T-helper 2 cell (primary cell): Measurements from ENCODE around the gene SLC6A9.

Source experiments
- DNase-seq, 5 experiments: peaks; one replicate each; pipeline versions ENCODE4 v3.0.0 to v3.0.0-alpha.2; 2012 to 2022

SLC6A9 gene

GRCh38 chr1:43998000-43998378 is 33.3 kb downstream of the SLC6A9 start:
- DNase-seq, result no peak

GRCh38 chr1:43997295-43997999 is 33.8 kb downstream of the SLC6A9 start:
- DNase-seq, result no peak

- DNase-seq, result no peak
These were observed 34.5 kb downstream of the SLC6A9 start for GRCh38 chr1:43996733-43997115.

- DNase-seq, result no peak
These were observed 35.1 kb downstream of the SLC6A9 start for GRCh38 chr1:43995984-43996732.

GRCh38 chr1:43994794-43995790 is 36.2 kb downstream of the SLC6A9 start:
- DNase-seq, result no peak

- DNase-seq, result no peak
These were observed 37.2 kb downstream of the SLC6A9 start for GRCh38 chr1:43994071-43994470.

GRCh38 chr1:43993206-43993914 is 37.9 kb downstream of the SLC6A9 start:
- DNase-seq, result no peak

GRCh38 chr1:43992232-43992995 is 38.8 kb downstream of the SLC6A9 start:
- DNase-seq, result no peak

- peak; percentile 58 to 70 (median 64) for DNase-seq
These were observed 39.6 kb downstream of the SLC6A9 start, which contains the start of gene CCDC24 for GRCh38 chr1:43991476-43992231. CCDC24 (plus strand) TSS chr1:43991599; CDS start chr1:43991879, 280 bp downstream.

- no peak for DNase-seq
These were observed 40.1 kb downstream of the SLC6A9 start for GRCh38 chr1:43991200-43991475.

- DNase-seq, result no peak
These were observed 40.7 kb downstream of the SLC6A9 start for GRCh38 chr1:43990271-43991199.

GRCh38 chr1:43987159-43987902 is 43.9 kb downstream of the SLC6A9 start:
- no peak for DNase-seq

- no peak for DNase-seq
These were observed 44.5 kb downstream of the SLC6A9 start for GRCh38 chr1:43986712-43987111.

- no peak for DNase-seq
These were observed 45.2 kb downstream of the SLC6A9 start for GRCh38 chr1:43985984-43986595.

GRCh38 chr1:43984855-43985254 is 46.4 kb downstream of the SLC6A9 start:
- no peak for DNase-seq

GRCh38 chr1:43983253-43983899 is 47.9 kb downstream of the SLC6A9 start:
- DNase-seq, result no peak

GRCh38 chr1:43982808-43983207 is 48.5 kb downstream of the SLC6A9 start:
- no peak for DNase-seq

GRCh38 chr1:43982241-43982640 is 49.0 kb downstream of the SLC6A9 start:
- DNase-seq, result no peak
